GM23338 (cell line): Measurements from ENCODE around the gene MED7. TPM values are rescaled to one million over a fixed set of nuclear protein-coding genes. Genes with fewer than 3 reads are reported as not detected.
A peak's percentile ranks its signal among the peaks of the same experiment; 100 is the strongest.

Source experiments
- ATAC-seq: fragments of 200-7000 bp; cut with Tn5 transposase; 3 replicates; pipeline ENCODE4 v1.9.1; 2020
- DNase-seq: peaks from one replicate; pipeline ENCODE4 v3.0.0-alpha.2; 2015; ENCODE audit warnings: low spot score
- H2AFZ ChIP-seq: fragments of 200-600 bp; sonication (generic); 2 replicates; pipeline ENCODE4 v1.8.0; 2016; ENCODE audit warnings: antibody characterized with exemption, mild to moderate bottlenecking, moderate library complexity
- H3F3A ChIP-seq: fragments of 200-600 bp; sonication (generic); replicated peaks from 2 replicates; pipeline ENCODE4 v1.8.0; 2017; ENCODE audit warnings: antibody characterized with exemption, mixed run types, low read depth
- H3K27ac ChIP-seq: fragments of 200-600 bp; sonication (generic); 2 replicates; pipeline ENCODE4 v1.6.1; 2016; ENCODE audit warnings: low read depth
- H3K27me3 ChIP-seq: fragments of 200-600 bp; sonication (generic); 2 replicates; pipeline ENCODE4 v1.8.0; 2016; ENCODE audit warnings: mild to moderate bottlenecking, mixed run types, moderate library complexity; ENCODE audit not compliant: insufficient read depth
- H3K36me3 ChIP-seq: fragments of 200-600 bp; sonication (generic); 2 replicates; pipeline ENCODE4 v1.8.0; 2016; ENCODE audit warnings: mild to moderate bottlenecking; ENCODE audit not compliant: insufficient read depth
- H3K4me1 ChIP-seq: fragments of 200-600 bp; sonication (generic); 2 replicates; pipeline ENCODE4 v1.8.0; 2016; ENCODE audit warnings: mild to moderate bottlenecking, moderate library complexity; ENCODE audit not compliant: insufficient read depth
- H3K4me2 ChIP-seq: fragments of 200-600 bp; sonication (generic); 2 replicates; pipeline ENCODE4 v1.7.1; 2017; ENCODE audit warnings: mixed run types
- H3K4me3 ChIP-seq: fragments of 200-600 bp; sonication (generic); 2 replicates; pipeline ENCODE4 v1.6.1; 2016; ENCODE audit warnings: mixed run types
- H3K79me2 ChIP-seq: fragments of 200-600 bp; sonication (generic); replicated peaks from 2 replicates; pipeline ENCODE4 v1.8.0; 2017; ENCODE audit warnings: mild to moderate bottlenecking; ENCODE audit not compliant: insufficient read depth
- H3K9me2 ChIP-seq: fragments of 200-600 bp; sonication (generic); 2 replicates; pipeline ENCODE4 v1.8.0; 2017; ENCODE audit not compliant: insufficient read depth
- H4K20me1 ChIP-seq: fragments of 200-600 bp; sonication (generic); replicated peaks from 2 replicates; pipeline ENCODE4 v1.8.0; 2017; ENCODE audit warnings: mild to moderate bottlenecking; ENCODE audit not compliant: insufficient read depth
- H3K27ac Mint-ChIP-seq: 2 replicates; pipeline ENCODE4 v1.8.0; 2020; ENCODE audit warnings: inconsistent platforms, mild to moderate bottlenecking, moderate library complexity, mixed read lengths
- H3K27me3 Mint-ChIP-seq: 3 replicates; pipeline ENCODE4 v1.8.0; 2022; ENCODE audit warnings: low read depth, mild to moderate bottlenecking, moderate library complexity, mixed read lengths, inconsistent platforms; ENCODE audit not compliant: insufficient read depth, poor library complexity
- H3K36me3 Mint-ChIP-seq: 3 replicates; pipeline ENCODE4 v1.8.0; 2021; ENCODE audit warnings: low read depth, mild to moderate bottlenecking, inconsistent platforms, moderate library complexity, mixed read lengths
- H3K4me1 Mint-ChIP-seq: 3 replicates; pipeline ENCODE4 v1.8.0; 2020; ENCODE audit warnings: mild to moderate bottlenecking, inconsistent platforms, mixed read lengths
- H3K4me3 Mint-ChIP-seq: 3 replicates; pipeline ENCODE4 v1.8.0; 2021; ENCODE audit warnings: moderate library complexity, mild to moderate bottlenecking, inconsistent platforms, mixed read lengths
- H3K9me3 Mint-ChIP-seq: 3 replicates; pipeline ENCODE4 v1.8.0; 2020; ENCODE audit warnings: moderate library complexity, mild to moderate bottlenecking, inconsistent platforms, mixed read lengths
- CREB1 ChIP-seq: fragments of 250-450 bp; sonication (Bioruptor Pico); IDR thresholded peaks from 2 replicates; pipeline ENCODE4 v1.5.0; 2020; ENCODE audit warnings: low read depth, mild to moderate bottlenecking, moderate library complexity
- EZH2 ChIP-seq: fragments of 200-600 bp; sonication (generic); IDR thresholded peaks from one replicate; pipeline ENCODE4 v1.8.0; 2017; ENCODE audit warnings: antibody characterized with exemption, mild to moderate bottlenecking, low read depth; ENCODE audit not compliant: unreplicated experiment
- EZH2phosphoT487 ChIP-seq: fragments of 200-600 bp; sonication (generic); IDR thresholded peaks from one replicate; pipeline ENCODE4 v1.8.1; 2018; ENCODE audit warnings: antibody characterized with exemption; ENCODE audit not compliant: unreplicated experiment
- JUNB ChIP-seq: IDR thresholded peaks from one replicate; pipeline ENCODE4 v1.6.1; 2016; ENCODE audit warnings: antibody characterized with exemption; ENCODE audit not compliant: unreplicated experiment
- NANOG ChIP-seq: IDR thresholded peaks from 2 replicates; pipeline ENCODE4 v1.6.1; 2016; ENCODE audit warnings: antibody characterized with exemption, borderline replicate concordance
- POLR2AphosphoS5 ChIP-seq: IDR thresholded peaks from 2 replicates; pipeline ENCODE4 v1.6.1; 2016; ENCODE audit warnings: antibody characterized with exemption, low read depth
- STAT1 ChIP-seq: IDR thresholded peaks from one replicate; pipeline ENCODE4 v1.6.1; 2016; ENCODE audit warnings: antibody characterized with exemption; ENCODE audit not compliant: unreplicated experiment
- ZNF114 ChIP-seq: fragments of 250-450 bp; sonication (Bioruptor Pico); IDR thresholded peaks from 2 replicates; pipeline ENCODE4 v1.5.0; 2020; ENCODE audit warnings: mild to moderate bottlenecking, moderate library complexity
- ZNF331 ChIP-seq: fragments of 250-450 bp; sonication (Bioruptor Pico); IDR thresholded peaks from 2 replicates; pipeline ENCODE4 v1.5.0; 2020; ENCODE audit warnings: low read depth, mild to moderate bottlenecking, moderate library complexity
- polyA plus RNA-seq: library from polyadenylated mRNA; unstranded; fragments of >200 nt; fragmentation: Nextera tagmentation; extraction: Ambion mirVana; gene quantifications from 2 replicates; pipeline ENCODE4 v1.2.1, GENCODE V29; 2016
- total RNA-seq: library from RNA; depleted of rRNA; stranded (reverse); fragments of >200 nt; shearing (Covaris generic); gene quantifications from 2 replicates; pipeline ENCODE4 v1.2.3, GENCODE V29; 2014
- TF ChIP-seq, protein P1 (sequence below): IDR thresholded peaks from one replicate; pipeline ENCODE4 v1.6.1; 2018; ENCODE audit warnings: antibody characterized with exemption; ENCODE audit not compliant: unreplicated experiment
- TF ChIP-seq, protein P2 (sequence below): IDR thresholded peaks from 2 replicates; pipeline ENCODE4 v1.6.1; 2016; ENCODE audit warnings: antibody characterized with exemption

MED7 gene
- total and polyA plus RNA-seq, 2 experiments from 2014 or later: 9.7 to 34.4 TPM

DNA sequence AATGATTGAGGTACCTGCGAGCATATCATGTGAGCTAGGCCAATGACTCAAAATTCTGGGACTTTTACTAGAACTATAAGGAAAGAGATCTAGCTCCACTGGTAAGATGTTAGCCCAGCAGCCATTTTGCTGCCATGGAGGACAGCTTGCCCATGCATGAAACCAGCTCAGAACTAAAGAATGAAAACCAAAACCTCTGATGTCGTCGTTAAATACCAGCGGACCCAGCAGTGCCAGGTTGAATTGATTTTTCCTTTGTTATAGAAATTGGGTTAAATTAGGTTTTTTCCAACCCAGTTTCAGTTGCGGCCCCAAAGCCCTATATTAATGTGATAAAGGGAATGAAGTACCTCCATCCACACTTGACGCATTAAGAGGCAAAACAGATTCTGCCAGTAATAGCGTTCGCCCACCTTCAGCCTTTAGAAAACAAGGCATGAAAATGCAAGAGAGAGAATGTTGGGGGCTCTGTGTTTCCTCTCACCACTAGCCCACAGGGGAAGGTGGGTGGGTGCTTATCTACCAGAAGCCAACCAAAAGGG, 32.5 kb upstream of the MED7 start (continued):
- TF ChIP-seq, protein P1, sequence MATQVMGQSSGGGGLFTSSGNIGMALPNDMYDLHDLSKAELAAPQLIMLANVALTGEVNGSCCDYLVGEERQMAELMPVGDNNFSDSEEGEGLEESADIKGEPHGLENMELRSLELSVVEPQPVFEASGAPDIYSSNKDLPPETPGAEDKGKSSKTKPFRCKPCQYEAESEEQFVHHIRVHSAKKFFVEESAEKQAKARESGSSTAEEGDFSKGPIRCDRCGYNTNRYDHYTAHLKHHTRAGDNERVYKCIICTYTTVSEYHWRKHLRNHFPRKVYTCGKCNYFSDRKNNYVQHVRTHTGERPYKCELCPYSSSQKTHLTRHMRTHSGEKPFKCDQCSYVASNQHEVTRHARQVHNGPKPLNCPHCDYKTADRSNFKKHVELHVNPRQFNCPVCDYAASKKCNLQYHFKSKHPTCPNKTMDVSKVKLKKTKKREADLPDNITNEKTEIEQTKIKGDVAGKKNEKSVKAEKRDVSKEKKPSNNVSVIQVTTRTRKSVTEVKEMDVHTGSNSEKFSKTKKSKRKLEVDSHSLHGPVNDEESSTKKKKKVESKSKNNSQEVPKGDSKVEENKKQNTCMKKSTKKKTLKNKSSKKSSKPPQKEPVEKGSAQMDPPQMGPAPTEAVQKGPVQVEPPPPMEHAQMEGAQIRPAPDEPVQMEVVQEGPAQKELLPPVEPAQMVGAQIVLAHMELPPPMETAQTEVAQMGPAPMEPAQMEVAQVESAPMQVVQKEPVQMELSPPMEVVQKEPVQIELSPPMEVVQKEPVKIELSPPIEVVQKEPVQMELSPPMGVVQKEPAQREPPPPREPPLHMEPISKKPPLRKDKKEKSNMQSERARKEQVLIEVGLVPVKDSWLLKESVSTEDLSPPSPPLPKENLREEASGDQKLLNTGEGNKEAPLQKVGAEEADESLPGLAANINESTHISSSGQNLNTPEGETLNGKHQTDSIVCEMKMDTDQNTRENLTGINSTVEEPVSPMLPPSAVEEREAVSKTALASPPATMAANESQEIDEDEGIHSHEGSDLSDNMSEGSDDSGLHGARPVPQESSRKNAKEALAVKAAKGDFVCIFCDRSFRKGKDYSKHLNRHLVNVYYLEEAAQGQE: no peak
- TF ChIP-seq EZH2phosphoT487 (no peak), ZNF331 (no peak), JUNB (no peak), POLR2AphosphoS5 (no peak), ZNF114 (CRISPR knock-in tag) (no peak), CREB1 (no peak)

DNA sequence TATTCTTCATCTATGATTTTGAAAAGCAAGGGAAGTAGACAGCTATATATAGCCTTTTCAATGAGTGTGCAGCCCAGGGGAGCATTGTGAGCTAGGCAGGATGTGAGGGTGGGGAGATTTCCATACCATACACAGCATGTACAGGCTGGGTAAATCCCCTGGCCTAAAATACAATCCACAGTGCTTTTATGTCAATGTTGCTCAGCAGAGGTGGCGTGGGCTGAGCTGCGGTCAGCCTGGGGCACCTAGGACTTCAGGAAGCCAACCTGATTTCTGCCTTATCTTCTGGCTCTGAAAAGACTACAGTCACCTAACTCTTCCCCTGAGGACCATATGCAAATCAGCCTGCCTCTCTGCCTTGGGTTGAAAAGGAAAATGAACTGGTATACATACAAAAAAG, 29.7 kb upstream of the MED7 start:
- no peak overlapping the region for H3K4me2 ChIP-seq
- no peaks in the 10 kb centered on the region for H3K36me3 ChIP-seq
- H3K27ac Mint-ChIP-seq: no peak overlapping the region
- TF ChIP-seq ZNF331 (no peak), NANOG (no peak), CREB1 (no peak), STAT1 (no peak), ZNF114 (CRISPR knock-in tag) (no peak), JUNB (no peak), POLR2AphosphoS5 (no peak), EZH2phosphoT487 (no peak), EZH2 (no peak)
- TF ChIP-seq, protein P1: no peak
- TF ChIP-seq, protein P2, sequence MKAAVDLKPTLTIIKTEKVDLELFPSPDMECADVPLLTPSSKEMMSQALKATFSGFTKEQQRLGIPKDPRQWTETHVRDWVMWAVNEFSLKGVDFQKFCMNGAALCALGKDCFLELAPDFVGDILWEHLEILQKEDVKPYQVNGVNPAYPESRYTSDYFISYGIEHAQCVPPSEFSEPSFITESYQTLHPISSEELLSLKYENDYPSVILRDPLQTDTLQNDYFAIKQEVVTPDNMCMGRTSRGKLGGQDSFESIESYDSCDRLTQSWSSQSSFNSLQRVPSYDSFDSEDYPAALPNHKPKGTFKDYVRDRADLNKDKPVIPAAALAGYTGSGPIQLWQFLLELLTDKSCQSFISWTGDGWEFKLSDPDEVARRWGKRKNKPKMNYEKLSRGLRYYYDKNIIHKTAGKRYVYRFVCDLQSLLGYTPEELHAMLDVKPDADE: no peak

More for the DNA sequence above, 29.7 kb upstream of the MED7 start:
- Histone ChIP-seq H3K27ac (no peak overlapping the region), H2AFZ (peak overlapping the region; percentile 83; the same call in 1 of the 2 replicates), H3K4me1 (no peaks in the 10 kb centered on the region; the same call in 1 of the 2 replicates), H3K9me2 (peaks cover 12% of the 10 kb centered on the region), H4K20me1 (no peaks in the 10 kb centered on the region), H3K4me3 (no peak overlapping the region), H3K27me3 (no peaks in the 10 kb centered on the region), H3F3A (no peaks in the 10 kb centered on the region), H3K79me2 (no peaks in the 10 kb centered on the region)
- H3K9me3 Mint-ChIP-seq: peaks cover 11% of the 10 kb centered on the region; the same call in 2 of the 3 replicates
- DNase-seq: no peak
- no peak overlapping the region for H3K4me3 Mint-ChIP-seq
- no peak for ATAC-seq
- H3K4me1 Mint-ChIP-seq: peaks cover 21% of the 10 kb centered on the region; the same call in 2 of the 3 replicates
- no peaks in the 10 kb centered on the region for H3K27me3 Mint-ChIP-seq
- no peaks in the 10 kb centered on the region; the same call in 2 of the 3 replicates for H3K36me3 Mint-ChIP-seq
